GM19099 (cell line): ENCODE measurements around the gene GNA15.
A peak's percentile ranks its signal among the peaks of the same experiment; 100 is the strongest.

Experiments
- POLR2A ChIP-seq: IDR thresholded peaks from 3 replicates; pipeline ENCODE4 v1.6.1; 2011; ENCODE audit warnings: low read depth; ENCODE audit not compliant: insufficient read length; ENCODE audit errors: extremely low read depth

The GNA15 gene

DNA sequence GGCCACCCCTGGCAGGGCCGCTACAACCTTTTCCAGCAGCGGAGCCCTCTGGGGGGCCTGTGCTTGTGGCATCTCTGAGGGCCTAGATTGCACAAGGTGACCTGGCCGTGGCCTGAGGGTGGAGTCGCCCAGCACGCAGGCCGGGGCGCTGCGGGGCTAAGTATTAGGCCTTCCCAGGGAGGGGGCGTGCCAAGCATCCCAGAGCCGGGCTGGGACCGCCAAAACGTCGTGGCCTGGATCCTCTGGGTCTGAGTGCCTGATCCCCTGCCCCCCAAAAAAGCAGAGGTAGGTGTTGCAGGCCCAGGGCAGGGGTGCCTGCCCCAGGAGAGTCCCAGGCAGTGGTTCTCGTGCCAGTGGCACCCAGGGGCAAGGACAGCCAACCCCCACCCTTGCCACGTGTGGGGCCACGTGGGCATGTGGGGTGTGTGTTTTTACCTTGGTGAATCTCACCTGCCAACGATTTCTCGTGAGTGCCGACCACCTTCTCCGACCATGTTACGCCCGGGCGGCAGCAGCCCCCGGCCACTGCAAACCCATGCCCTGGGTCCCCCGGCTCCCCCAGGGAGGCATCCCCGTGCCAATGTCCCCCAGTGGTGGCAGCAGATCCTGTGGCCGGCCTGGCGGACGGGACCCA, 12.6 kb upstream of the GNA15 start:
- TF ChIP-seq POLR2A, result no peak

DNA sequence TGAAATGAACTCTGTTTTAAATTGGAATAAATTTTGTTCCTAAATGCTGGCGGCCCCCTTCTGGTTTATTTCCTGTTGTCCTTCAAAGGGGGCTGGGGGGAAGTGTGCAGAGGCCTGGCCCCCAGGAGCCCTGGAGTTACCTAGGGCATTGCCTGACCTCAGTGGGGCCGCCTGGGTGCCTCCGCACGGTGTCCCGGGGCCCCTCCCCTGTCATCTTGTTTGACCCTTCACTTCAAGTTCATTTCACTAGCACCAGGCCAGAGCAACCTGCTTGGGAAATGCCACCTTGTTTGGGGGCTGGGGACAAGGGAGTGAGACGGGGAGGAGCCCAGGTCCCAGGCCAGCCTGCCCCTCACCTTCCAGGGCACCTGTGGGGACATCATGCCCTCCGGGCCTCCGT, 11.9 kb upstream of the GNA15 start:
- no peak for TF ChIP-seq POLR2A

DNA sequence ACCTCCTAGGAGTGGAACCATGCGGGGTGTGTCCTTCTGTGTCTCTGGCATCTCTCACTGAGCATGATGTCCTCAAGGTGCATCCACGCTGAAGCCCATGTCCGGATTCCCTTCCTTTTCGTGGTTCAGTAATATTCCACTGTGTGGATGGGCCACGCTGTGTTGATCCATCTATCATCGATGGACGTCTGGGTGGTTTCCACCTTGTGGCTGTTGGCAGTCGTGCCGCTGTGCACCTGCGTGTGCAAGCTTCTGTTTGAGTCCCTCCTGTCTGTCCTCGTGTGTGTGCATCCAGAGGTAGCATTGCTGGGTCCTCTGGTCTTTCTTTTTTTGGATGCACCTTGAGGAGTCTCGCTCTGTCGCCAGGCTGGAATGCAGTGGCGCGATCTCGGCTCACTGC, 11.2 kb upstream of the GNA15 start:
- no peak for TF ChIP-seq POLR2A

DNA sequence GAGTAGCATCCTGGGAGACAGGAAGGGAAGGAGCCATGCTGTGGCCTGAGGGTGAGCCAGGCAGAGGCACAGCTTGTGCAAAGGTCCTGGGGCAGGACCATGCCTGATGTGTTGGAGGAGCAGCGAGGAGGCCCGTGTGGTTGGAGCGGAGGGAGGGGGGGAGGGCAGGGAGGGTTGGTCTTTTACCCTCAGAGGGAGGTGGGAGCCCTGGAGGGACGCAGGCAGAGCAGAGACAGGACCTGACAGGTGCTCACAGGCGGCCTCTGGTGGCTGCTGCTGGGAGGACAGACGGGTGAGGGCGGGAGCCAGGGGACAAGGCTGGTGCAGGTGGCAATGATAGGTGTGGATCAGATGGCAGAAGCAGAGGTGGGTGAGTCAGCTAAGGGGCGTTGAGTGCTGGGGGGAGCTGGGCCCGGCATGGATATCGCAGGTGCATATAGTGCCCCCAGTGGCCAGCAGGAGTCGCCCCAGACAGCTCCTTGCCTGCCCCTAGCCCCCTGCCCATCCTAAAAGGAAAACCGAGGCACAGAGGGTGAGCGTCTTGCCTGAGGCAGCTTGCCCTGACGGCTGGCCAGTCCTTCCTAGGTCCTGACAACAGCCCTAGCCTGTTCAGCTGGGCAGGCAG, 9.8 kb upstream of the GNA15 start:
- TF ChIP-seq POLR2A, result no peak

DNA sequence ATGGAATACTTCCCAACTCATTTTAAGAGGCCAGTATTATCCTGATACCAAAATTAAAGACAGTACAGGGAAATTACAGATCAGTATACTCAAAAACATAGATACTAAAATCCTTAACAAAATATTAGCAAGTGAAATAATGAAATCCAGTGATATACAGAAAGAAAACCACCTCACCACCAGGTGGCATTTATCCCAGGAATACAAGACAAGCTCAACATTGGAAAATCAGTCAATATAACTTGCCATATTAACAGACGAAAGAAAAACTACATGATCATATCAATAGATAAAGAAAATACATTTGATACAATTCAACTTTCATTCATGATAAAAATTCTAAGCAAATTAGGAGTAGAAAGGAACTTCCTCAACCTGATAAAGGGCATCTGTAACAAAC, 6.7 kb upstream of the GNA15 start:
- no peak for TF ChIP-seq POLR2A

DNA sequence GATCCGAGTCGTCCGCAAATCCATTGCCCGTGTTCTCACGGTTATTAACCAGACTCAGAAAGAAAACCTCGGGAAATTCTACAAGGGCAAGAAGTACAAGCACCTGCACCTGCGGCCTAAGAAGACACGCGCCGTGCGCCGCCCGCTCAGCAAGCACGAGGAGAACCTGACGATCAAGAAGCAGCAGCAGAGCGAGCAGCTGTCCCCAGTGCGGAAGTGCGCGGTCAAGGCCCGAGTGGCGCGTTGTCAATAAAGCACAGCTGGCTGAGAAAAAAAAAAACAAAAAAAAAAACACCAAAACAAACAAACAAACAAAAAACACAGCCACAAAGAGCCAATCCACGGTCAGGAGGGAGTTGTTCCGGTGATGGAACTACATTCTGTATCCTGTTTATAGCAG, 4.7 kb upstream of the GNA15 start:
- no peak for TF ChIP-seq POLR2A

DNA sequence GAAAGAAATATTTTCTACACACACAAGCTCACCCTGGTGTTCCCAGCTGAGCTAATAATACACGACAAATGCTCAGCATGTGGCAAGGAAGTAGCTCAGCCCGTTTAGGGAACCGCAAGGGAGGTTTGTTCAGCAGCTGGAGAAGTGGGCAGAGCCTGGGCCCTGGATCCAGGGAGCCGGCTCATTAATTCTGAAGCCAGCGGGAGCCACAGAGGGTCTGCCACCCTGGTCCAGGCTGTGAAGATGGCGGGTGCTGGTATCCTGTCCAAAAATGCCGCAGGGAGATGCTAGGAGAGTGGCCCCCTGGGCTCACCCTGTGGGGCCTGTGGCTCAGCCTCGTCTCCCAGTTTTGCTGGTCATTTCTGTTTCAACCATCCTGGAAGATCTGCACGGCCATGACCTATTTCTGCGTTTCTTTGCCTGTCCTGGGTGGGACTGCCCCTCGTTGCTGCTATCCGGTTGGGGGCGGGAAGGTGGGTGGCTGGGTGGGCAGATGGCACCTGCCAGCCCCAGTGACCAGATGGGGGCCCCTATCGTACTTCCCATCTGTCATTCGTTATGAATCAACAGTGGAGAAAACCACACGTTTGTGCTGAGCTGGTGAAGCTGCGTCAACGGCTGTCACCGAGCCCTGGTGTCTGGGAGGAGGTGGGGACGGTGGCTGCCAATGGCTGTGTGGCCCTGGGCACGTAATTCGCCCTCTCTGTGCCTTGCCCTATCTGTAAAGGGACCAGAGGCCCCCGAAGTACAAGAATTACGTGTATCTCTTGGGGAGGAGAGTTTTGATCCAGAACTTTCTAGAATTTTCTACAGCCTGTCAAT, 2.7 kb upstream of the GNA15 start:
- TF ChIP-seq POLR2A, result peak; percentile 52

DNA sequence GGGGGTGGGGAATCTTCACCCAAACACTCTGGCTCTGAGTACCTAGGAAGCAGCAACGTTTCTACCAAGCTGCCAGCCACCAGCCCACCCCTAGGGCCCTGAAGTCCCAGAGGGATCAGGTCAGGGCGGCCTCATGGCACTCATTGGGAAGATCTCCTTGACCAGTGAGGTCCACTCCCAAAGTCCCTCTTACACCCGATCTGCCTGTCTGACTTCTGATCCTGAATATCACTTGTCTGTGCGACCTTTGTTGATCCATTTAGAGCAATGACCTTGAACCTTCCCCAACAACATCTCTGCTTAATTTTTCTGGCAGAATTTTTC, 2.1 kb upstream of the GNA15 start:
- no peak for TF ChIP-seq POLR2A

DNA sequence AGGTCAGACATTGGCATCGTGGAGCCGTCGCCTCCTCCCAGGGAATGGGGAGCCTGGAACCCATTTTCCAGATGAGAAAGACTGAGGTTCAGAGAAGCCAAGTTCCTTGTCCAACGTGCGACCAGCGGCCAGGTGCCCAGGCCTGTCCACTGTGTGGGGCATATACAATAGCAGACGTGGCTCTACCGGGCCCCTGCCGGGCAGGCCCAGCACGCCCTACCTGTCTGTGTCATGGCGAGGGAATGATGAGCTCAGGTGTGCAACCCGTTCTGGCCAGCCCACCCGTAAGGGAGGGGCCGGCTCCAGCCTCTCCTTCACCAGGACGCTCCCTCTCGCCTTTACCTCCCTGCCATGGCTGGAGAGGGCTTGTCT, 837 bp downstream of the GNA15 start:
- TF ChIP-seq POLR2A, result no peak

DNA sequence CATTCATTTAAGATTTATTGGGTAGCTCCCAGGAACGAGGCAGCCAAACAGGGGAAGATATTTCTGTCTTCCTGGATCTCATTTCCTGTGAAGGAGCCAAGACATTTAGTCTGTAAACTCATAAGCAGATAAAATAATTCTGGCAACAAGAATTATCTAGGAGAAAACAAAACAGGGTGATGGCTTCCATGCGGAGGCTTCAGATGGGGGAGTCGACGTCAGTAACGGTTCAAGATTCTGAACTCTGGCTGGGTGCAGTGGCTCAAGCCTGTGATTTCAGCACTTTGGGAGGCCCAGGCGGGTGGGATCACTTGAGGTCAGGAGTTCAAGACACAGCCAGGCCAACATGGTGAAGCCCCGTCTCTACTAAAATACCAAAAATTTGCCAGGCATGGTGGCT, 1.3 kb downstream of the GNA15 start:
- TF ChIP-seq POLR2A, result no peak

DNA sequence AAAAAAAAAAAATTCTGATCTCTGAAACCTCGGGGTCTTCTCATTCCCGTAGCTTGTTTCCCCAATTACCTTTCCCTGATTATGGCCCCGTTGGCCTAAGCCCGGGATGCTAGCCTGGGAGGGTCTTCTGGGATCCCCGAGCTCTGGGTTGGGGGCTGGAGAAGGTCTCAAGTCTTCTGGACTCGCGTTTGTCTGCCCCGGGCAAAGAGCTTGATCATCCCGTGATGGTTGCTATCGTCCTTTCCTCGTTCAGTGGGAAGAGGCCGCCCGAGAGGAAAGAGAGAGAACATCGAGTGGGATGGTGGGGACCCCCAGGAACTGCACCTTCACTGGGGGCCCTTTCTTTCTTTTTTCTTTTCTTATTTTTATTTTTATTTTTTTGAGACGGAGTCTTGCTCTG, 2.4 kb downstream of the GNA15 start:
- no peak for TF ChIP-seq POLR2A

DNA sequence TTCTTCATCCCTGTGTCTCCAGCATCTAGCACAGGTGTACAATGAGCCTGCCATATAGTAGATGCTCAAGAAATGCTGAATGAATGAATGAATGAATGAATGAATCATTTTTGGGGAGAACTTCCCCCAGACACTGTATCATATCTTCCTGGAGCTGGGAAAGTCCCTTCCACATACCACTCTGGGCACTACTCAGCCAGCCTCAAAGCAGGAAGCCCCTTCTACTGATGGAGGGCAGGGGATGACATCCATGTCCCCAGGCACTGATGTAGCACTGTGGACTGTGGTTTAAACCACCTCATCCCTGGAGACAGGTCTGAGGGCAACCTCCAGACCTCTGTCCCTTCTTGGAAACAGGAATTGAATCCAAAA, 4.8 kb downstream of the GNA15 start:
- TF ChIP-seq POLR2A, result no peak

DNA sequence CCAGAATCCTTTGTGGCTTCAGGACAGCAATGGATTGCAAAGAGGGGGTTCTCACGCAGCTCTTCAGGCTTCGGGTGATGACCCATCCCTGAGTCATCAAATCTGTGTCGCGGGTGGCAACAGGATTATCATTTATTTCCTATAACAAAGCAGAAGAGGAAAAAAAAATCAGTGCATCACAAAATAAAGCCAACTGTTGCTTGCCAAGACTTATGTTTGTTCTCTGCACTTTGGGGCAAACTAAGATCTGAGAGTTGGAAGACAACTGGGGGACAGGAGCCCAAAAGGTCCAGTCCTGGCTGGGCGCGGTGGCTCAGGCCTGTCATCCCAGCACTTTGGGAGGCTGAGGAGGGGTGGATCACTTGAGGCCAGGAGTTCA, 6.4 kb downstream of the GNA15 start:
- no peak for TF ChIP-seq POLR2A

DNA sequence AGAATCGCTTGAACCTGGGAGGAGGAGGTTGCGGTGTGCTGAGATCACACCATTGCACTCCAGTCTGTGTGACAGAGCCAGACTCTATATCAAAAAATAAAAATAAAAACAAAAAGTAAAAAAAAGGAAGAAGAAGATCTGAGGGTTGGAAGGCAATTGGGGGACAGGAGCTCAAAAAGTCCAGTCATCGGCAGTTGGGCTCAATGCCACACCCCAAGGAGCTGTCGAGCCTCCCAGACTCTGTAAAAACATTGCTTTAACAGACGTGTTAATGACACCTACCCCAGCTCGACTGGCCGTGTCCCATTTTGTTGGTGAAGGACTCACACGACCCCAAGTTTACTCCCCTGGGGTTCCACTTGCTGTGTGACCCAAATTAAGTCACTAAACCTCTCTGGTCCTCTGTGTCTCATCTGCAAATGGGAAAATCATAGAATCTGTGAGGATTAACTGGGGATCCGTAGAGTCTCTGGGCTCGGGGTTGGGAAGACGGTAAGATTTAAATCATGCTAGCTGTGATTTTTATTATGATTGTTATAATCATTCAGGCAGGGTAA, 7.0 kb downstream of the GNA15 start:
- no peak for TF ChIP-seq POLR2A

DNA sequence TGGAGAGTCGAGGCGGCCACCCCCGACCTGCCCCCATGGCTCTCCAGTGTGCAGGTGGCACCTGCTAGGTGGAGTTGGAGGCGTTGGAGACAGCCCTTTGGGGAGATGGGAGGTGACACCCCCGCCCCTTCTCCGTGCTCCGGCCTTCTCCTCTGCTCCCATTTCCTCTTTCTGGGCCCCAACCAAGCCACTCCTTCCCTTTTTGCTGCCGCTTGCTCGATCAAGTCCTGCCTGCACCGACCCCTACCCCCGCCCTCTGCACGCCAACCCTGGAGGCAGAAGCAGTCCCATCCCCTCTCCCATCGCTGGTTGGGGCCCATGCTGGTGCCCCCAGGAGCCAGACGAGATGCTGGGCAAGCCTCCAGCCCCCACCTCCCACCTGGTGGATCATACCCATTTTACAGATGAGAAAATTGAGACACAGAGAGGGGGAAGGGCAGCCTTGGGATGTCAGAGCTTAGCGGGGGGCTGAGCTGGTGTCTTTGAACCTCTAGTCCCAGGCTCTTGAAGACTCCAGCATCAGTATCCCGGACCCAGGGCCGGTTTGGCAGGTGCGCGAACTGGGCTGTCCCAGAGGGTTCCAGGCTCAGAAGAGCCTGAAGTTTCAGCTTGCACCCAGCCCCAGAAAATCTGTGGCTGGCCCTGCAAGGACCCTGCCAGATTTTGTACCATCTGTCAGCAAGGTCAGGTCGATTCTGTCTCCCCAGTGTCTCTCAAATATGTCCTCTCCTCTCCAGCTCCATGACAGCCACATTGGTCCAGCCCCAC, 10.3 kb downstream of the GNA15 start:
- TF ChIP-seq POLR2A, result no peak
